ENCODE data around the gene PDE9A.

The PDE9A gene

DNA sequence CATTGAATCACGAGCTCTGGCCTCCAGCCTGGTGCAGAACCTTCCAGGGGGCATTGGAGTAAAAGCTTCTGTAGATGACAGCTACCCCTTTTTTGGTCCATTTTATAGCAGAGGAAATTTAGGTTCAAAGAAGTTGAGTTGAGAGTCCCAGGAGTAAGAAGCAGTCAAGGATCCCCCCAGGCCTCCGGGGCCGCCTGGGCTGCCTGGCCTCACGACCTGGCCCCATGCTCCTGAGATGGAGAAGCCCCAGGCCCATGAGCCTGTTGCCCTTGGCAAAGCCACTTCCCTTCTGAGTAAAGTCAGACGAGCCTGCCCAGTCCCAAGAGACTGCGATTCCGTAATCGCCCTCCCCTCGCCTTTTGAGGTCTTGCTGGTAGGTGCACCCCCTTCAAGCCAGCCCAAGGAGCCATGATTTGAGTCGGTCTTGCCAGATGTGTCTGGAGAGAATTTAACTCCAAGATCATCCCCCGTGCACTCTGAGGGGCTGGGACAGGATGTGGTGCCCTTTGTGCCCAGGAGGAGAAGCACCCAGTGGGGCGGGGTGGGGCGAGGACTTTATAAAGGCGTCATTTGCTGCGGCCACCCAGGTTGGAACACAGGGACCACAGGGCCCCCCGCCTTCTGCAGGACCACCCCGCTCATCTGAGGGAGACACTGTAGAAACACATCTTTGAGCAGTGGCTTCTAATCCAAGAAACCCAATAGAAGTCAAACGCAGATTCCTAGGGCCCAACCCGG lies 30.1 kb downstream of the PDE9A start:
- peaks cover 9% of the 10 kb centered on the region for H3K27me3 ChIP-seq (ENCODE audit: insufficient read depth, poor library complexity, severe bottlenecking)
- no peak overlapping the region for H3K4me3 ChIP-seq (replicated peaks; ENCODE audit: insufficient read depth, low read length)
- peak in 1 of 2 experiments; percentile 26 for DNase-seq (ENCODE audit: low read depth in 1 of 2, low spot score in 1 of 2)
- no peak overlapping the region for H3K27ac ChIP-seq (replicated peaks)
- no peak for TF ChIP-seq GABPA (IDR thresholded peaks at IDR 0.05; ENCODE audit: low read depth)

DNA sequence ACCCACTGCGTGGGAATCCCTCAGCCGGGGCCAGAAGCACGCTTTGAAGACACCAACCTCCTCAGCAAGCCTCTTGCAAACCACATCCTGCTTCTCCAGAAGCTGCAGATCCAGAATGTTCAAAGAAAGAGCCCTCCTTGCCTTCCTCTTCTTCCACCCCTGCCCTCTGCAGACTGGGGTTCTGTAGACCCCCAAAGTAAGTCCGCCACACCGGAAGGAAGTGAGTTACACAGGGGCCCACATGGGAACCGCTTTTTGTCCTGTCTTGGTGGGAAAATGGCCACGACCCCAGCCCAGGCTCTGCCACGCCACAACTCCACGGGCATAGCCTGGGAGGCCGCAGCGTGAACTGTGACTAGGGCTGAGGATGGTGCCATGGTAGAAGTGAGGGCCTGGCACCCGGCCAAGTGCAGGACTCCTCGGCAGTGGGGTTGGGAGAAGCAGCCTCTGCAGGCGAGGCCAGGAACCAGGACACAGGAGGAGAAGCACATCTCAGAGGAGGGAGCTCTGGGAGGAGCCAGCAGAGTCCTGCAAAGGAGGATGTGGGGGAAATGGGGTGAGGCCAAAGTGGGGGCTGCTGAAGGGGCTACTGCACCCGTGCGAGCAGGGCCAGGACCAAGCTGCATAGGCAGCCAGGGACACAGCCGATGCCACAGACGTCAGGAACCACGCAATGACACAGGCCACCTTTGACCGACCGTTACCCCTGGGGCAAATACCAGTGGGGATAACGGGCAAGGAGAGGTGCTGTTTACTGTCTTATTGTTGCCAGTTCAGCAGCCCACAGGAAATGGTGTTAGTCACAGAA lies 30.9 kb downstream of the PDE9A start:
- DNase-seq (ENCODE audit: low read depth in 1 of 2, low spot score in 1 of 2) = peak in 1 of 2 experiments; percentile 8
- H3K4me3 ChIP-seq (replicated peaks; ENCODE audit: insufficient read depth, low read length) = no peak overlapping the region
- peaks cover 6% of the 10 kb centered on the region for H3K27me3 ChIP-seq (ENCODE audit: insufficient read depth, poor library complexity, severe bottlenecking)
- no peak overlapping the region for H3K27ac ChIP-seq (replicated peaks)
- no peak for TF ChIP-seq SPI1 (IDR thresholded peaks at IDR 0.05; ENCODE audit: borderline replicate concordance, low read depth)
- TF ChIP-seq, protein P1, sequence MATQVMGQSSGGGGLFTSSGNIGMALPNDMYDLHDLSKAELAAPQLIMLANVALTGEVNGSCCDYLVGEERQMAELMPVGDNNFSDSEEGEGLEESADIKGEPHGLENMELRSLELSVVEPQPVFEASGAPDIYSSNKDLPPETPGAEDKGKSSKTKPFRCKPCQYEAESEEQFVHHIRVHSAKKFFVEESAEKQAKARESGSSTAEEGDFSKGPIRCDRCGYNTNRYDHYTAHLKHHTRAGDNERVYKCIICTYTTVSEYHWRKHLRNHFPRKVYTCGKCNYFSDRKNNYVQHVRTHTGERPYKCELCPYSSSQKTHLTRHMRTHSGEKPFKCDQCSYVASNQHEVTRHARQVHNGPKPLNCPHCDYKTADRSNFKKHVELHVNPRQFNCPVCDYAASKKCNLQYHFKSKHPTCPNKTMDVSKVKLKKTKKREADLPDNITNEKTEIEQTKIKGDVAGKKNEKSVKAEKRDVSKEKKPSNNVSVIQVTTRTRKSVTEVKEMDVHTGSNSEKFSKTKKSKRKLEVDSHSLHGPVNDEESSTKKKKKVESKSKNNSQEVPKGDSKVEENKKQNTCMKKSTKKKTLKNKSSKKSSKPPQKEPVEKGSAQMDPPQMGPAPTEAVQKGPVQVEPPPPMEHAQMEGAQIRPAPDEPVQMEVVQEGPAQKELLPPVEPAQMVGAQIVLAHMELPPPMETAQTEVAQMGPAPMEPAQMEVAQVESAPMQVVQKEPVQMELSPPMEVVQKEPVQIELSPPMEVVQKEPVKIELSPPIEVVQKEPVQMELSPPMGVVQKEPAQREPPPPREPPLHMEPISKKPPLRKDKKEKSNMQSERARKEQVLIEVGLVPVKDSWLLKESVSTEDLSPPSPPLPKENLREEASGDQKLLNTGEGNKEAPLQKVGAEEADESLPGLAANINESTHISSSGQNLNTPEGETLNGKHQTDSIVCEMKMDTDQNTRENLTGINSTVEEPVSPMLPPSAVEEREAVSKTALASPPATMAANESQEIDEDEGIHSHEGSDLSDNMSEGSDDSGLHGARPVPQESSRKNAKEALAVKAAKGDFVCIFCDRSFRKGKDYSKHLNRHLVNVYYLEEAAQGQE (IDR thresholded peaks at IDR 0.05; ENCODE audit: insufficient replicate concordance, low read depth) = no peak
- TF ChIP-seq POLR2AphosphoS5 (IDR thresholded peaks at IDR 0.05; ENCODE audit: low read depth) = no peak
- no peak for TF ChIP-seq GABPA (IDR thresholded peaks at IDR 0.05; ENCODE audit: low read depth)
- TF ChIP-seq, protein P2, sequence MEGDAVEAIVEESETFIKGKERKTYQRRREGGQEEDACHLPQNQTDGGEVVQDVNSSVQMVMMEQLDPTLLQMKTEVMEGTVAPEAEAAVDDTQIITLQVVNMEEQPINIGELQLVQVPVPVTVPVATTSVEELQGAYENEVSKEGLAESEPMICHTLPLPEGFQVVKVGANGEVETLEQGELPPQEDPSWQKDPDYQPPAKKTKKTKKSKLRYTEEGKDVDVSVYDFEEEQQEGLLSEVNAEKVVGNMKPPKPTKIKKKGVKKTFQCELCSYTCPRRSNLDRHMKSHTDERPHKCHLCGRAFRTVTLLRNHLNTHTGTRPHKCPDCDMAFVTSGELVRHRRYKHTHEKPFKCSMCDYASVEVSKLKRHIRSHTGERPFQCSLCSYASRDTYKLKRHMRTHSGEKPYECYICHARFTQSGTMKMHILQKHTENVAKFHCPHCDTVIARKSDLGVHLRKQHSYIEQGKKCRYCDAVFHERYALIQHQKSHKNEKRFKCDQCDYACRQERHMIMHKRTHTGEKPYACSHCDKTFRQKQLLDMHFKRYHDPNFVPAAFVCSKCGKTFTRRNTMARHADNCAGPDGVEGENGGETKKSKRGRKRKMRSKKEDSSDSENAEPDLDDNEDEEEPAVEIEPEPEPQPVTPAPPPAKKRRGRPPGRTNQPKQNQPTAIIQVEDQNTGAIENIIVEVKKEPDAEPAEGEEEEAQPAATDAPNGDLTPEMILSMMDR (IDR thresholded peaks at IDR 0.05; ENCODE audit: insufficient read depth, low read length) = no peak

DNA sequence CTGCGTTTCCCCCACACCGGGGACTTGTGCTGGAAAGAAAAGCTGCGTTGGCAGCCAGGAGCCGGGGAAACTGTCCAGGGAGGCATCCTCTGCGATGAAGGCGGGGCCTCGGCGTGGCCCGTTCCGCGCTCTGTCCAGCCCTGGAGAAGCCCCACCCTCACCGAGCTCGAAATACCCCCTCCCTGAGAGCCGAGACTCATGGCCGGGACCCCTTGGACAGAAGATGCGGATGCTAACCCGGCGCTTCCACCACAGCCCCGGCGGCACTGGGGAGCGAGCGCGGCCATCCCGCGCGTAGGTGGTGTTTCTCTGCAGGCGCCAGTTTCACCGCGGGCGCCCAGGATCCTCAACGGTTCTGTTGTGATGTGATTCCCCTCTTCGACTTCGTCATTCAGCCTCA lies 31.6 kb downstream of the PDE9A start:
- no peak for TF ChIP-seq POLR2AphosphoS5 (IDR thresholded peaks at IDR 0.05; ENCODE audit: low read depth)
- no peak for TF ChIP-seq GABPA (IDR thresholded peaks at IDR 0.05; ENCODE audit: low read depth)
- no peak for TF ChIP-seq SPI1 (IDR thresholded peaks at IDR 0.05; ENCODE audit: borderline replicate concordance, low read depth)
- TF ChIP-seq, protein P2 (IDR thresholded peaks at IDR 0.05; ENCODE audit: insufficient read depth, low read length) = no peak
- TF ChIP-seq, protein P1 (IDR thresholded peaks at IDR 0.05; ENCODE audit: insufficient replicate concordance, low read depth) = no peak
- H3K4me3 ChIP-seq (replicated peaks; ENCODE audit: insufficient read depth, low read length) = no peak overlapping the region
- H3K27ac ChIP-seq (replicated peaks) = no peak overlapping the region
- H3K27me3 ChIP-seq (ENCODE audit: insufficient read depth, poor library complexity, severe bottlenecking) = peaks cover 2% of the 10 kb centered on the region
- no peak for DNase-seq (ENCODE audit: low read depth in 1 of 2, low spot score in 1 of 2)

DNA sequence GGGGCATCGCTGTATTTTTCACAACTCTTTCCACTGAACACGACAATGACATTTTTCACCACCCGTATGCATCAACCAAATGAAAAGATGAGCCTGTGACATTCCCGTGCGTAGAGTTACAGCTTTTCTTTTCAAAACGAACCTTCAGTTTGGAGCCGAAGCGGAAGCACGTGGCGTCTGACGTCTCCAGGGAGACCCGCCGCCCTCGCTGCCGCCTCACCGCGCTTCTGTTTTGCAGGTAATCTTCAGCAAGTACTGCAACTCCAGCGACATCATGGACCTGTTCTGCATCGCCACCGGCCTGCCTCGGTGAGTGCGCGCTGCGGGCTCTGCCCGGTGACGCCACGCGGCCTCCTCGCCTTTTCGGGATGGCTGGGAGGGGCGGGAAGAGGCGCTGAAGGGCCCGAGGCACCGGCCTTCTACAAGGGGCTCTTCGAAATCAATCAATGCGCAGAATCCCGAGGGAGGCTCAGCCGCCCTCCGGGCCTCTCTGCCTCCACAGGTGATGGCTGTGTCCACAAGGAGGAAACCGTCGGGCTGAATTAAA lies 32.6 kb downstream of the PDE9A start:
- DNase-seq (ENCODE audit: low read depth in 1 of 2, low spot score in 1 of 2) = no peak
- H3K4me3 ChIP-seq (replicated peaks; ENCODE audit: insufficient read depth, low read length) = no peak overlapping the region
- H3K27me3 ChIP-seq (ENCODE audit: insufficient read depth, poor library complexity, severe bottlenecking) = no peaks in the 10 kb centered on the region
- H3K27ac ChIP-seq (replicated peaks) = no peak overlapping the region
- no peak for TF ChIP-seq GABPA (IDR thresholded peaks at IDR 0.05; ENCODE audit: low read depth)
- TF ChIP-seq SPI1 (IDR thresholded peaks at IDR 0.05; ENCODE audit: borderline replicate concordance, low read depth) = no peak
- TF ChIP-seq, protein P1 (IDR thresholded peaks at IDR 0.05; ENCODE audit: insufficient replicate concordance, low read depth) = no peak
- TF ChIP-seq, protein P2 (IDR thresholded peaks at IDR 0.05; ENCODE audit: insufficient read depth, low read length) = no peak
- TF ChIP-seq POLR2AphosphoS5 (IDR thresholded peaks at IDR 0.05; ENCODE audit: low read depth) = no peak
